Effector memory CD4-positive, alpha-beta T cell (primary cell): ENCODE results near the gene SLC38A9.
"Not testable (repeated sequence)": the region's sequence is repeated elsewhere in the genome, so short reads cannot be mapped to it uniquely, and the experiment has no call there.

Source experiments
- DNase-seq, 3 donors: peaks; one replicate each; pipeline ENCODE4 v3.0.0-alpha.2; 2020
- H3K27ac ChIP-seq: 2 replicates; pipeline ENCODE4 v1.7.0; 2013; ENCODE audit warnings: mild to moderate bottlenecking, low read length, moderate library complexity; ENCODE audit not compliant: insufficient read depth, poor library complexity, severe bottlenecking
- H3K27me3 ChIP-seq: replicated peaks from 2 replicates; pipeline ENCODE4 v1.7.0; 2013; ENCODE audit warnings: mild to moderate bottlenecking, low read length; ENCODE audit not compliant: insufficient read depth, control insufficient read depth, poor library complexity, severe bottlenecking
- H3K36me3 ChIP-seq: 2 replicates; pipeline ENCODE4 v1.7.0; 2013; ENCODE audit warnings: mild to moderate bottlenecking, low read length, moderate library complexity; ENCODE audit not compliant: control insufficient read depth, insufficient read depth
- H3K4me1 ChIP-seq: 2 replicates; pipeline ENCODE4 v1.7.0; 2013; ENCODE audit warnings: low read length, mild to moderate bottlenecking; ENCODE audit not compliant: control insufficient read depth, insufficient read depth, poor library complexity, severe bottlenecking
- H3K4me3 ChIP-seq: 2 replicates; pipeline ENCODE4 v1.7.0; 2013; ENCODE audit warnings: low read length, low read depth, mild to moderate bottlenecking; ENCODE audit not compliant: insufficient read depth, poor library complexity, severe bottlenecking
- H3K9me3 ChIP-seq: 2 replicates; pipeline ENCODE4 v1.7.0; 2013; ENCODE audit warnings: mild to moderate bottlenecking, low read length, moderate library complexity; ENCODE audit not compliant: control insufficient read depth
- total RNA-seq, 3 donors: gene quantifications; one replicate each; lab custom pipeline; 2026; lab: John Stamatoyannopoulos, UW

The SLC38A9 gene, protein sequence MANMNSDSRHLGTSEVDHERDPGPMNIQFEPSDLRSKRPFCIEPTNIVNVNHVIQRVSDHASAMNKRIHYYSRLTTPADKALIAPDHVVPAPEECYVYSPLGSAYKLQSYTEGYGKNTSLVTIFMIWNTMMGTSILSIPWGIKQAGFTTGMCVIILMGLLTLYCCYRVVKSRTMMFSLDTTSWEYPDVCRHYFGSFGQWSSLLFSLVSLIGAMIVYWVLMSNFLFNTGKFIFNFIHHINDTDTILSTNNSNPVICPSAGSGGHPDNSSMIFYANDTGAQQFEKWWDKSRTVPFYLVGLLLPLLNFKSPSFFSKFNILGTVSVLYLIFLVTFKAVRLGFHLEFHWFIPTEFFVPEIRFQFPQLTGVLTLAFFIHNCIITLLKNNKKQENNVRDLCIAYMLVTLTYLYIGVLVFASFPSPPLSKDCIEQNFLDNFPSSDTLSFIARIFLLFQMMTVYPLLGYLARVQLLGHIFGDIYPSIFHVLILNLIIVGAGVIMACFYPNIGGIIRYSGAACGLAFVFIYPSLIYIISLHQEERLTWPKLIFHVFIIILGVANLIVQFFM
- 11.0 to 16.1 (median 16.0) reads per million in 3 donors for total RNA-seq

DNA sequence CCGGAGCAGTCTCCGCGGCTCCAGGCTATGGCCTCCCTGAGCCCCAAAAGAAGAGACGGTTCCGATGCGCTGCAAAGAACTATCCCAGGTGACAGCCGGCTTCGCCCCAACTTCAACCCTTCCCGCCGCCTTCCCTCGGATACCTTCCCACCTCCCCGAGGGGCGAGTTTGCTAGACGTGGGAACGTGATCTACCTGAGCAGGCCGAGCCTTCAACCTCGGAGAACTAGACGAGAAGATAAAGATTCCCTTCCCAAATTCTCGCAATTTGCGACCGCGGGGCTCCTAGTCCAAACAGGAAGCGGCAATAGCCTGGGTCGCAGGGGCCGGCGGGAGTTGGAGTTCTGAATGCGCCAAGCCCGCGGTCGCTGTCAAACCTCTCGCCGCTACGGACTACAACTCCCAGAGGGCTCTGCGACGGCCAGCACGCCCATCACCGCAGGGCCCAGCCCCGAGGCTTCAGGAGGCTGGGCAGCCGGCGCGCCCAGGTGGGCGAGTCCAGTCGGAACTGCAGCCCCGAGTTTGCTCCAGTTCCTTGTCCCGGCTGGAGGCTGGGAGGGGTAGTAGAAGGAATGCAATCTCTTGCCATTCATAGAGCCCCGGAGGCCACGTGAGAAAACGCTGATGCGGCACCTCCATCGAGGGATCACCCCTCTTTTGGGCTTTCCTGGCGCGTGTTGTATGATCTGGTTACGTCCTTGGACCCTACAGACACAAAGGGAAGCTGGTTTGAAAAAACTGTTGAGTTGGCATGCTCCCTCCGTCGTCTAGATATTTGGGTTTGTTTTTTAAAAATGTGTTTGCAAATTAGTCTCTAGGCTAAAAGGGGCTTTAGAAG, at the start of gene SLC38A9:
TSS of gene SLC38A9 (minus strand) at position 302 of the 837 bp plus-strand sequence. CDS start 14,366 bp downstream, outside the sequence.
- peak within 1 kb of the TSS; percentile 97 for H3K4me3 ChIP-seq
- H3K9me3 ChIP-seq = no peaks in the 10 kb centered on the region
- DNase-seq = peak; percentile 75 to 89 (median 84)
- H3K4me1 ChIP-seq = peaks cover 5% of the 10 kb centered on the region
- H3K27me3 ChIP-seq = no peaks in the 10 kb centered on the region
- H3K27ac ChIP-seq = peak within 1 kb of the TSS; percentile 63
- H3K36me3 ChIP-seq = no peaks in the 10 kb centered on the region

DNA sequence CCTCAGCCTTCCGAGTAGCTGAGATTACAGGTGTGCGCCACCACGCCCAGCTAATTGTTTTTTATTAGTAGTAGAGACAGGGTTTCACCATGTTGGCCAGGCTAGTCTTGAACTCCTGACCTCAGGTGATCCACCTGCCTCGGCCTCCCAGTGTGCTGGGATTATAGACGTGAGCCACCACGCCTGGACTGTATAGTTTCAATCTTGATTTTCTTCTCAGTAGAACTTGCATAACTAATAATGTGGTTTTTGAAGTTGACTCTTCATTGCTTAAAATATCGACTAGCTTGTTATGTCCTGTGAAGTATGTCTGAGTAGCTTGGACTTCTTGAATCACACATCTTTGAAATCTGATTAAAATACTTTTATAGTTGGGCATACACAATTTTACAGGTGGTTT, 49.6 kb upstream of the SLC38A9 start:
- H3K27ac ChIP-seq, H3K4me3 ChIP-seq, H3K4me1 ChIP-seq, H3K36me3 ChIP-seq, DNase-seq, H3K27me3 ChIP-seq, H3K9me3 ChIP-seq: not testable (repeated sequence)

- H3K27me3 ChIP-seq = no peaks in the 10 kb centered on the region
- H3K9me3 ChIP-seq = no peaks in the 10 kb centered on the region
- no peak for DNase-seq
- H3K36me3 ChIP-seq = no peaks in the 10 kb centered on the region
- no peak overlapping the region for H3K4me3 ChIP-seq
- no peak overlapping the region for H3K27ac ChIP-seq
- no peaks in the 10 kb centered on the region for H3K4me1 ChIP-seq
These were observed 46.6 kb upstream of the SLC38A9 start for GRCh38 chr5:55758714-55759113.

- no peak overlapping the region for H3K4me3 ChIP-seq
- H3K36me3 ChIP-seq = no peaks in the 10 kb centered on the region
- DNase-seq = no peak
- no peaks in the 10 kb centered on the region for H3K9me3 ChIP-seq
- H3K27ac ChIP-seq = no peak overlapping the region
- H3K4me1 ChIP-seq = no peaks in the 10 kb centered on the region
- no peaks in the 10 kb centered on the region for H3K27me3 ChIP-seq
These were observed 46.1 kb upstream of the SLC38A9 start for GRCh38 chr5:55758231-55758630.

GRCh38 chr5:55750499-55750898, 38.4 kb upstream of the SLC38A9 start:
- Histone ChIP-seq H3K27me3 (no peaks in the 10 kb centered on the region), H3K9me3 (no peaks in the 10 kb centered on the region), H3K4me1 (no peaks in the 10 kb centered on the region), H3K36me3 (no peaks in the 10 kb centered on the region), H3K27ac (no peak overlapping the region), H3K4me3 (no peak overlapping the region)
- DNase-seq = no peak

- no peaks in the 10 kb centered on the region for H3K27me3 ChIP-seq
- no peak overlapping the region for H3K4me3 ChIP-seq
- H3K9me3 ChIP-seq = no peaks in the 10 kb centered on the region
- no peak for DNase-seq
- H3K4me1 ChIP-seq = no peaks in the 10 kb centered on the region
- H3K27ac ChIP-seq = no peak overlapping the region
- H3K36me3 ChIP-seq = no peaks in the 10 kb centered on the region
These were observed 37.9 kb upstream of the SLC38A9 start for GRCh38 chr5:55750063-55750462.

DNA sequence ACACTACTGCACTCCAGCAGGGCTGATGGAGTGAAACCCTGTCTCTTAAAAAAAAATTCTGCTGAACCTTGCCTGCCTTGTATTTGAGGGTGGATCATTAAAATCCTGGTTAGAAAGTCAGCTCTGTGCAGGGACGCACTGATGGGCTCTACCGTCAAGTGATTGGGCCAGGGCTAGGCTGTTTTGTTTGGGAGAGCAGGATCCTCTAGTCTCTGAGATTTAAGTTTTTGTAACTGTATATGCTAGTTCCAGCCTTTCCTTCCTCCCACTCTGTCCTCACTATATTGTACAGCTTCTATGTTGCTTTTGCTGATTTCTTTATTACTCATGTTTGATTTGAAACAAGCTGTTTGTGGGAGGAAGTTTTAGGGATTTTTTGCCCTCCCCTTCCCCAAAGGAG, 37.3 kb upstream of the SLC38A9 start:
- H3K27ac ChIP-seq = no peak overlapping the region
- H3K4me3 ChIP-seq = no peak overlapping the region
- no peak for DNase-seq

DNA sequence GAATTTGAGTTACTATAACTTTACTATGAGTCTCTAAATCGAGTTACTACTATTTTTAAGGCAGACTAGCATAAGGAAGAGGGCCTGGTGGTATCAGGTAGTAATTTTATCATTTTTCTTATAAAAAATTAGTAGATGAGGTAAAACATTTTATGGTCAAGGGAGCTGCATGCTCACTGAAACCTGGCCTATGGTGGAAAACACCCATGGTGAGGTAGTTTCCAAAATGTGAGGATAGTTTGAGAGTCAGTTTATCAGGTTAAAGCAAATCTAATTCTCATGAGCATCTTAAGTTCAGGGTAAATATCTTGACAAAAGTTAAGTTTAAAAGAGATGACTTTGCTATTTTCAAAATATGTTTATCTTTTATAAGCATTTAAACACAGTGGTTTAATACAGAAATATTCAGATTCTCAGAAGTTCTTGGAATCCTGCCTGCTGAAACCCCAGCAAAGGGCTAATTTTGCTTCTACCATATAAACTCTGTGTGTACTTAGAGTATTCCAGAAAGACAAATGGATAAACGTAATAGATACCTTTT, 35.7 kb upstream of the SLC38A9 start:
- no peak overlapping the region for H3K4me3 ChIP-seq
- no peak overlapping the region for H3K27ac ChIP-seq
- H3K27me3 ChIP-seq = no peaks in the 10 kb centered on the region
- DNase-seq = no peak
- H3K4me1 ChIP-seq = no peaks in the 10 kb centered on the region
- no peaks in the 10 kb centered on the region for H3K36me3 ChIP-seq
- H3K9me3 ChIP-seq = no peaks in the 10 kb centered on the region

More for the DNA sequence above, 37.3 kb upstream of the SLC38A9 start:
- Histone ChIP-seq H3K9me3 (no peaks in the 10 kb centered on the region), H3K36me3 (no peaks in the 10 kb centered on the region), H3K4me1 (no peaks in the 10 kb centered on the region), H3K27me3 (no peaks in the 10 kb centered on the region)

DNA sequence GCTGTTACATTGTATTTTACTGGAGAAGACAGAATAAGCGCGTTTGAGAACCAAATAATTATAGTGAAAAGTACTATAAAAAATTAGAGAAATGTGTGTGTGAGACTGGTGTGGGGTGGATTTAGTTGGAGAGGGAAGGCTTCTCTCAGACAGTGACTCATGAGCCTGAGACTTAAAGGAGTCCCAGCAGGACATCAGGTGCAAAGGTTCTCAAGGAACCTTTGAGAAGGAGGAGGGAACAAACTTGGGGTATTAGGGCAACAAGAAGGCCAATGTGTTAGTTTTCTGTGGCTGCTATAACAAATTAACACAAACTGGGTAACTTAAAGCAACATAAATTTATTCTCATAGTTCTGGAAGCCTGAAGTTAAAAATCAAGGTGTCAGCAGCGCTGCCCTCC, 30.7 kb upstream of the SLC38A9 start:
- no peaks in the 10 kb centered on the region for H3K36me3 ChIP-seq
- H3K27ac ChIP-seq = no peak overlapping the region
- no peaks in the 10 kb centered on the region for H3K9me3 ChIP-seq
- H3K4me3 ChIP-seq = no peak overlapping the region
- H3K4me1 ChIP-seq = no peaks in the 10 kb centered on the region
- H3K27me3 ChIP-seq = no peaks in the 10 kb centered on the region
- no peak for DNase-seq
